Vagina (tissue), 2 donors: ENCODE measurements around the gene CBR1.

Experiments
- CTCF ChIP-seq, 3 experiments: fragments of 450-650 bp in 2 of 3; fragments of 200-600 bp in 1 of 3; sonication (generic) in 1 of 3; IDR thresholded peaks; one replicate each; pipeline ENCODE4 v1.5.1; 2017 to 2019; ENCODE audit warnings: antibody characterized with exemption in 3 of 3, mild to moderate bottlenecking in 2 of 3, moderate library complexity in 2 of 3
- POLR2A ChIP-seq, 2 donors: fragments of 450-650 bp; IDR thresholded peaks; one replicate each; pipeline ENCODE4 v1.6.1; 2017; ENCODE audit warnings: antibody characterized with exemption in 2 of 2, mild to moderate bottlenecking in 2 of 2, moderate library complexity in 2 of 2

DNA sequence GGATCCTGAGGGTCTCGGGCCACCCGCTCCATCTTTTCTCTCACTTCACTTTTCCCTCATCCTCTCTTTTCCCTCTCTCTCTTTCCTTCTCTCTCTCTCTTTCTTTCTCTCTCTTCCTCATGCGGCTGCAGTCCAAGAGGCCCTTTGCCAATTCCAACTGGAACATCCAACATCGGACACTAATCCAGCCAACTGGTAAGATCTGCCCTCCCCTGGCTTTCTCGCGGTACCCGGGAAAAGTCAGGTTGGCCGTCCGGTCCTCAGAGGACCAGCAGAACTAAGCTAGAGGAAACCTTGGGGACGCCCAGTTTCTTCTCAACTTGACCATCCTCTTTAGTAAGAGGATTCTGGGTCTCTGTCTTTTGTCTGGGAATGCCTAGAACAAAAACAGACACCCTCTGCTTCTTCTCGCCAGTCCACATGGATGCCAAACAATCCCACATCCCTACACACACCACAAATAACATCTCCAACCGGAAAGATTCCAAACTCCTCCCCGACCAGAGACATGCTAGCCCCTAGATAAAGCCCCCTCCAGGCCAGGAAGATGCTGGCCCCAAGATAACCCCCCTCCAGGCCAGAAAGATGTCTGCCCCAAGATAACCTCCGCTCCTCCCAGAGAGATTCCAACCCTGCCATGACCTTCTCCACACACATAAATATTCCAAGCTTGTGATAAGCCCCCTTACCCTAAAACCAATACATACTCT lies 6.3 kb upstream of the CBR1 start:
- TF ChIP-seq CTCF (IDR thresholded peaks at IDR 0.05) = no peak
- TF ChIP-seq POLR2A (IDR thresholded peaks at IDR 0.05) = no peak
